IMR-90 (cell line): ENCODE measurements around the gene NFX1. TPM values are rescaled to one million over a fixed set of nuclear protein-coding genes. Genes with fewer than 3 reads are reported as not detected.

Source experiments
- ATAC-seq: fragments of 200-7000 bp; cut with Tn5 transposase; 2 replicates; pipeline ENCODE4 v1.9.1; 2020; ENCODE audit warnings: low read depth, mild to moderate bottlenecking, moderate library complexity
- BruUV-seq: library from RNA; stranded (reverse); fragments of 400-500 nt; replicated peaks from 2 replicates; lab custom pipeline; 2021; lab: Mats Ljungman, UMichigan
- CTCF ChIA-PET: fragments of 300-600 bp; formaldehyde crosslinking; extraction: SDS; loops from one replicate; lab custom pipeline; 2021; ENCODE audit warnings: antibody characterized with exemption; lab: Yijun Ruan, JAX
- POLR2A ChIA-PET: fragments of 300-600 bp; sonication (Branson Sonifier 250); formaldehyde crosslinking; loops from one replicate; lab custom pipeline; 2022; ENCODE audit warnings: antibody characterized with exemption; ENCODE audit not compliant: unreplicated experiment; lab: Charles Lee
- DNase-seq: peaks from one replicate; pipeline ENCODE4 v3.0.0; 2013
- H2AFZ ChIP-seq: replicated peaks from 2 replicates; pipeline ENCODE3; 2013; ENCODE audit warnings: low read length, mild to moderate bottlenecking; ENCODE audit not compliant: poor library complexity
- H2AK5ac ChIP-seq: 2 replicates; pipeline ENCODE4 v1.6.1; 2013; ENCODE audit warnings: low read depth, low read length, inconsistent platforms
- H2AK9ac ChIP-seq: replicated peaks from 2 replicates; pipeline ENCODE3; 2013; ENCODE audit warnings: mild to moderate bottlenecking, low read depth, low read length, moderate library complexity; ENCODE audit not compliant: poor library complexity
- H2BK120ac ChIP-seq: 2 replicates; pipeline ENCODE4 v1.6.1; 2013; ENCODE audit warnings: low read depth, low read length, inconsistent platforms
- H2BK15ac ChIP-seq: 3 replicates; pipeline ENCODE4 v1.6.1; 2013; ENCODE audit warnings: low read depth, low read length, inconsistent platforms
- H2BK20ac ChIP-seq: 2 replicates; pipeline ENCODE4 v1.6.1; 2013; ENCODE audit warnings: low read depth, mild to moderate bottlenecking, inconsistent platforms, low read length, moderate library complexity
- H2BK5ac ChIP-seq: 2 replicates; pipeline ENCODE4 v1.6.1; 2013; ENCODE audit warnings: mild to moderate bottlenecking, low read depth, low read length, inconsistent platforms; ENCODE audit not compliant: poor library complexity, severe bottlenecking
- H3K14ac ChIP-seq: replicated peaks from 2 replicates; pipeline ENCODE4 v1.6.1; 2013; ENCODE audit warnings: low read depth, low read length, inconsistent platforms
- H3K18ac ChIP-seq: 2 replicates; pipeline ENCODE4 v1.6.1; 2013; ENCODE audit warnings: low read depth, low read length, control low read depth
- H3K23ac ChIP-seq: 2 replicates; pipeline ENCODE4 v1.6.1; 2013; ENCODE audit warnings: low read depth, low read length, inconsistent platforms
- H3K27ac ChIP-seq: 2 replicates; pipeline ENCODE4 v1.5.1; 2013; ENCODE audit warnings: mild to moderate bottlenecking, control low read depth, low read length; ENCODE audit not compliant: insufficient read depth
- H3K27me3 ChIP-seq: 2 replicates; pipeline ENCODE4 v1.6.1; 2013; ENCODE audit warnings: low read length; ENCODE audit not compliant: control insufficient read depth, insufficient read depth
- H3K36me3 ChIP-seq: 2 replicates; pipeline ENCODE4 v1.6.1; 2013; ENCODE audit warnings: low read length, mixed read lengths; ENCODE audit not compliant: control insufficient read depth, insufficient read depth
- H3K4ac ChIP-seq: 2 replicates; pipeline ENCODE4 v1.6.1; 2013; ENCODE audit warnings: low read depth, low read length, inconsistent platforms
- H3K4me1 ChIP-seq: 2 replicates; pipeline ENCODE4 v1.6.1; 2013; ENCODE audit warnings: low read length, mixed read lengths; ENCODE audit not compliant: control insufficient read depth, insufficient read depth
- H3K4me2 ChIP-seq: 2 replicates; pipeline ENCODE4 v1.6.1; 2013; ENCODE audit warnings: low read depth, mild to moderate bottlenecking, control low read depth, low read length, moderate library complexity
- H3K4me3 ChIP-seq: 2 replicates; pipeline ENCODE4 v1.5.1; 2013; ENCODE audit warnings: low read depth, mild to moderate bottlenecking, control low read depth, low read length, moderate library complexity; ENCODE audit not compliant: insufficient read depth
- H3K56ac ChIP-seq: 2 replicates; pipeline ENCODE4 v1.6.1; 2013; ENCODE audit warnings: low read length, inconsistent platforms; ENCODE audit not compliant: insufficient read depth; ENCODE audit errors: extremely low read depth
- H3K79me1 ChIP-seq, 2 experiments: 2 replicates each; pipeline ENCODE4 v1.6.1; 2013; ENCODE audit warnings: low read length in 2 of 2, inconsistent platforms in 1 of 2, low read depth in 1 of 2
- H3K9ac ChIP-seq: 2 replicates; pipeline ENCODE4 v1.6.1; 2013; ENCODE audit warnings: low read depth, low read length, control low read depth
- H3K9me1 ChIP-seq: 2 replicates; pipeline ENCODE4 v1.6.1; 2013; ENCODE audit warnings: low read length, inconsistent platforms; ENCODE audit not compliant: insufficient read depth
- H3K9me3 ChIP-seq: 2 replicates; pipeline ENCODE4 v1.6.1; 2013; ENCODE audit warnings: low read length; ENCODE audit not compliant: control insufficient read depth, insufficient read depth
- H4K20me1 ChIP-seq: 2 replicates; pipeline ENCODE4 v1.6.1; 2013; ENCODE audit warnings: low read length, inconsistent platforms; ENCODE audit not compliant: insufficient read depth
- H4K5ac ChIP-seq: 2 replicates; pipeline ENCODE4 v1.6.1; 2013; ENCODE audit warnings: mild to moderate bottlenecking, low read depth, low read length, control low read depth
- H4K8ac ChIP-seq, 2 experiments: 2 replicates each; pipeline ENCODE4 v1.6.1; 2013; ENCODE audit warnings: low read depth in 2 of 2, low read length in 2 of 2, control low read depth in 1 of 2, inconsistent platforms in 1 of 2
- H4K91ac ChIP-seq: 2 replicates; pipeline ENCODE4 v1.6.1; 2013; ENCODE audit warnings: low read depth, low read length, inconsistent platforms; ENCODE audit not compliant: insufficient read depth
- NFE2L2 ChIP-seq: fragments of 150-350 bp; IDR thresholded peaks from 2 replicates; pipeline ENCODE4 v1.6.1; 2016; ENCODE audit warnings: low read depth, mild to moderate bottlenecking, low read length
- WGBS, 2 experiments: methylation state at CpG; one replicate each; pipeline versions ENCODE4 v1.1.5 to v1.1.7; 2013; ENCODE audit warnings: missing lambda C conversion rate in 2 of 2; ENCODE audit not compliant: insufficient read length in 1 of 2; ENCODE audit errors: extremely low coverage in 2 of 2; 5-methylcytosine and 5-hydroxymethylcytosine counted together
- dilution Hi-C: fragments of 300-500 bp; cut with HindIII; formaldehyde crosslinking; loops from one replicate; pipeline ENCODE4 v1.14.3; 2018; ENCODE audit warnings: low sequenced_read_pairs; ENCODE audit not compliant: unreplicated experiment
- in situ Hi-C: fragments of 300-500 bp; cut with MboI; formaldehyde crosslinking; loops from 3 replicates; pipeline ENCODE4 v1.14.3; 2019; ENCODE audit warnings: low sequenced_read_pairs, inconsistent platforms, mixed read lengths
- intact Hi-C: fragments of 100-400 bp; cut with micrococcal nuclease; formaldehyde crosslinking; loops from 2 replicates; pipeline ENCODE4 v1.10.0; 2022
- polyA plus RNA-seq, 3 experiments: library from polyadenylated mRNA; depleted of rRNA; stranded (reverse); fragments of >200 nt; gene quantifications; 2 replicates each; pipeline ENCODE4 v1.2.3, GENCODE V29; 2012; ENCODE audit warnings: low replicate concordance in 1 of 3
- total RNA-seq: library from RNA; depleted of rRNA; stranded (reverse); fragments of >200 nt; gene quantifications from 2 replicates; pipeline ENCODE4 v1.2.3, GENCODE V29; 2012

The NFX1 gene
- total and polyA plus RNA-seq, 2 of the 4 experiments (the other 2 are of a cell fraction), result 27.0 to 36.0 TPM

DNA sequence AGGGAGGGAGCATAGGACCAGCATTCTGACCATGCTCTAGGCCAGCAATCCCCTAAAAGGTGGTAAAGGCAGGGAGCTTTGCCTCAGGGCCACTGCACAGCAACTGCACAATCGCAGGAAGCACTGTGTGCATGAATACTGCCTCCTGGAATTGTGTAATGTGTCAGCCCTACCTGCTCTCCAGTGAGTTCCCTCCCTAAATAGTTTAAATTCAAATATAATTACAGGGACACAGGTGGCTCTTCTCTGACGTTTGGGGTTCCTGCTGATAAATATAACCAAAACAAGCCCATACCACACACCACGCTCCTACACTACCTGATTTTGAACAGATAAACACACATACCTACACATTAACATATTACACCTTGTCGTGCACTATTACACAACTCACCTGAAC is 34.8 kb upstream of the NFX1 start:
- Histone ChIP-seq H3K36me3 (peaks cover 55% of the 10 kb centered on the region), H3K18ac (no peak overlapping the region), H2AK9ac (no peak overlapping the region), H3K4me2 (no peak overlapping the region), H3K56ac (no peak overlapping the region), H3K4me3 (no peak overlapping the region), H3K27ac (no peak overlapping the region), H3K14ac (no peak overlapping the region), H3K9me3 (no peaks in the 10 kb centered on the region), H3K79me1 (peaks cover 10 to 22% of the 10 kb centered on the region in 2 experiments), H3K23ac (no peak overlapping the region), H2AFZ (no peak overlapping the region), H4K91ac (no peak overlapping the region), H2BK120ac (no peak overlapping the region), H3K9me1 (peaks cover 3% of the 10 kb centered on the region; the same call in 1 of the 2 replicates), H4K5ac (no peak overlapping the region), H3K27me3 (no peaks in the 10 kb centered on the region), H2BK15ac (no peak overlapping the region), H2BK20ac (no peak overlapping the region), H3K4me1 (peaks cover under 1% of the 10 kb centered on the region), H2BK5ac (no peak overlapping the region), H3K9ac (no peak overlapping the region), H4K8ac (no peak overlapping the region), H3K4ac (no peak overlapping the region), H2AK5ac (no peak overlapping the region), H4K20me1 (no peaks in the 10 kb centered on the region)
- intact Hi-C loops, result no loop called here
- DNase-seq (no peak), ATAC-seq (no peak)
- CTCF ChIA-PET, result no interaction called here
- 100% methylated on average over 2 of the region's 4 CpGs; no CpG with 5 or more reads in 1 of the 2 experiments for WGBS, 2 experiments
- dilution Hi-C loops, result no loop called here
- TF ChIP-seq NFE2L2, result no peak
- BruUV-seq, result no TSS peak
- POLR2A ChIA-PET, result no interaction called here
- in situ Hi-C loops, result no loop called here
